ENCODE data around the gene OR52E6. TPM values are rescaled to one million over a fixed set of nuclear protein-coding genes. Genes with fewer than 3 reads are reported as not detected.

The OR52E6 gene
- total and polyA plus RNA-seq, 2 of the 13 experiments (the other 11 are each of a cell fraction or from before 2014, with no cell fraction given): not detected

DNA sequence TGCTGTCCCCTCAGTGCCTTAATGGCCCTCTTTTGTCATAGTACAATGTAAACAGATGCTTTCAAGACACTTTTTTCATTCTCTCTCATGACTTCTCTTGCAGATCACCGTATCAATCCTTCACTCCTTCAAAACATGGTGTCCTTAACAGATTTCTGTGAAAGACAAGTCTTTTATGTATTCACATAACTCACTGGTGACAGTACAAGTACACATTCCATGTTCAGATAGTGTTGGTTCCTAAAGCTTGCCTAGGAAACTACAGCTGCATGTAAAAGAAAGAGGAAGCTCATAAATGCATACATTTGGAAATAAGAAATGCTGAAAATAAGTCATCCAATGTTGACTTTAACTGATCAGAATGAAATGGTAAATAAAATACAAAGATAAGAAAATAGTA, 5.0 kb upstream of the OR52E6 start (continued):
- TF ChIP-seq, protein P1, sequence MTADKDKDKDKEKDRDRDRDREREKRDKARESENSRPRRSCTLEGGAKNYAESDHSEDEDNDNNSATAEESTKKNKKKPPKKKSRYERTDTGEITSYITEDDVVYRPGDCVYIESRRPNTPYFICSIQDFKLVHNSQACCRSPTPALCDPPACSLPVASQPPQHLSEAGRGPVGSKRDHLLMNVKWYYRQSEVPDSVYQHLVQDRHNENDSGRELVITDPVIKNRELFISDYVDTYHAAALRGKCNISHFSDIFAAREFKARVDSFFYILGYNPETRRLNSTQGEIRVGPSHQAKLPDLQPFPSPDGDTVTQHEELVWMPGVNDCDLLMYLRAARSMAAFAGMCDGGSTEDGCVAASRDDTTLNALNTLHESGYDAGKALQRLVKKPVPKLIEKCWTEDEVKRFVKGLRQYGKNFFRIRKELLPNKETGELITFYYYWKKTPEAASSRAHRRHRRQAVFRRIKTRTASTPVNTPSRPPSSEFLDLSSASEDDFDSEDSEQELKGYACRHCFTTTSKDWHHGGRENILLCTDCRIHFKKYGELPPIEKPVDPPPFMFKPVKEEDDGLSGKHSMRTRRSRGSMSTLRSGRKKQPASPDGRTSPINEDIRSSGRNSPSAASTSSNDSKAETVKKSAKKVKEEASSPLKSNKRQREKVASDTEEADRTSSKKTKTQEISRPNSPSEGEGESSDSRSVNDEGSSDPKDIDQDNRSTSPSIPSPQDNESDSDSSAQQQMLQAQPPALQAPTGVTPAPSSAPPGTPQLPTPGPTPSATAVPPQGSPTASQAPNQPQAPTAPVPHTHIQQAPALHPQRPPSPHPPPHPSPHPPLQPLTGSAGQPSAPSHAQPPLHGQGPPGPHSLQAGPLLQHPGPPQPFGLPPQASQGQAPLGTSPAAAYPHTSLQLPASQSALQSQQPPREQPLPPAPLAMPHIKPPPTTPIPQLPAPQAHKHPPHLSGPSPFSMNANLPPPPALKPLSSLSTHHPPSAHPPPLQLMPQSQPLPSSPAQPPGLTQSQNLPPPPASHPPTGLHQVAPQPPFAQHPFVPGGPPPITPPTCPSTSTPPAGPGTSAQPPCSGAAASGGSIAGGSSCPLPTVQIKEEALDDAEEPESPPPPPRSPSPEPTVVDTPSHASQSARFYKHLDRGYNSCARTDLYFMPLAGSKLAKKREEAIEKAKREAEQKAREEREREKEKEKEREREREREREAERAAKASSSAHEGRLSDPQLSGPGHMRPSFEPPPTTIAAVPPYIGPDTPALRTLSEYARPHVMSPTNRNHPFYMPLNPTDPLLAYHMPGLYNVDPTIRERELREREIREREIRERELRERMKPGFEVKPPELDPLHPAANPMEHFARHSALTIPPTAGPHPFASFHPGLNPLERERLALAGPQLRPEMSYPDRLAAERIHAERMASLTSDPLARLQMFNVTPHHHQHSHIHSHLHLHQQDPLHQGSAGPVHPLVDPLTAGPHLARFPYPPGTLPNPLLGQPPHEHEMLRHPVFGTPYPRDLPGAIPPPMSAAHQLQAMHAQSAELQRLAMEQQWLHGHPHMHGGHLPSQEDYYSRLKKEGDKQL (CRISPR knock-in tag; IDR thresholded peaks at IDR 0.05; ENCODE audit: low read depth): no peak
- TF ChIP-seq JDP2 (CRISPR knock-in tag; IDR thresholded peaks at IDR 0.05; ENCODE audit: borderline replicate concordance) (no peak), TBX3 (IDR thresholded peaks at IDR 0.05; ENCODE audit: borderline replicate concordance) (no peak), PATZ1 (CRISPR knock-in tag; IDR thresholded peaks at IDR 0.05) (no peak)

DNA sequence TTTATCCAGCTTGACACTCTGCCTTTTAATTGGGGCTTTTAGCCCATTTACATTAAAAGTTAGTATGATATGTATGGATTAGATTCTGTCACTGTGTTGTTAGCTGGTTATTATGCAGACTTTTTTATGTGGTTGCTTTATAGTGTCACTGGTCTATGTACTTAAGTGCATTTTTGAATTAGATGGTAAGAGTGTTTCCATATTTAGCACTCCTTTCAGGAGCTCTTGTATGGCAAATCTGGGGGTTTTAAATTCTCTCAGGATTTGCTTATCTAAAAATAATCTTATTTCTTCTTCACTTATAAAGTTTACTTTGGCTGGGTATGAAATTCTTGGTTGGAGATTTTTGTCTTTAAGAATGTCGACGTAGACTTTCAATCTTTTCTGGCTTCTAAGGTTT, 4.0 kb downstream of the OR52E6 start:
- POLR2A ChIA-PET: no interaction called here
- Histone ChIP-seq H4K20me1 (ENCODE audit: insufficient read depth, low read length) (no peaks in the 10 kb centered on the region), H3K4me2 (ENCODE audit: low read depth, low read length) (no peak overlapping the region), H2AFZ (ENCODE audit: low read length) (no peak overlapping the region), H3K4me3 (replicated peaks in 1 of 3; ENCODE audit: insufficient read depth in 1 of 3, low read depth in 2 of 3, low read length in 3 of 3) (no peak overlapping the region), H3K9me3 (ENCODE audit: low read length) (no peaks in the 10 kb centered on the region), H3K79me2 (ENCODE audit: insufficient read depth, low read length) (no peaks in the 10 kb centered on the region), H3K27ac (ENCODE audit: extremely low read length, insufficient read depth, low read length) (no peak overlapping the region), H3K27me3 (ENCODE audit: control insufficient read depth in 1 of 2, insufficient read depth in 2 of 2, low read length in 2 of 2) (no peaks in the 10 kb centered on the region), H3K36me3 (replicated peaks in 1 of 2; ENCODE audit: control insufficient read depth in 1 of 2, insufficient read depth in 2 of 2, low read length in 2 of 2) (no peaks in the 10 kb centered on the region), H3K4me1 (ENCODE audit: insufficient read depth, low read length) (no peaks in the 10 kb centered on the region), H3K9ac (ENCODE audit: insufficient read depth, low read depth, low read length) (no peak overlapping the region)
- in situ Hi-C loops (cut with HindIII; ENCODE audit: extremely low pct_ligation_motif_present, low pct_unique_long_range_greater_than_20kb): no loop called here
- TF ChIP-seq ZNF614 (CRISPR knock-in tag; IDR thresholded peaks at IDR 0.05; ENCODE audit: borderline replicate concordance) (no peak), THYN1 (CRISPR knock-in tag; IDR thresholded peaks at IDR 0.05; ENCODE audit: borderline replicate concordance, low read depth) (no peak), RFXANK (CRISPR knock-in tag; IDR thresholded peaks at IDR 0.05) (no peak), ZBTB8A (CRISPR knock-in tag; IDR thresholded peaks at IDR 0.05; ENCODE audit: borderline replicate concordance, low read depth) (no peak), RBM39 (IDR thresholded peaks at IDR 0.05; ENCODE audit: low read depth, low read length, poor library complexity, severe bottlenecking) (no peak), MED8 (CRISPR knock-in tag; IDR thresholded peaks at IDR 0.05; ENCODE audit: insufficient replicate concordance) (no peak), SP2 (CRISPR knock-in tag; IDR thresholded peaks at IDR 0.05) (no peak), TCF7 (IDR thresholded peaks at IDR 0.05; ENCODE audit: low read depth) (no peak), PITX1 (CRISPR knock-in tag; IDR thresholded peaks at IDR 0.05) (no peak), FOXA3 (CRISPR knock-in tag; IDR thresholded peaks at IDR 0.05) (no peak)
- TF ChIP-seq, protein P2, sequence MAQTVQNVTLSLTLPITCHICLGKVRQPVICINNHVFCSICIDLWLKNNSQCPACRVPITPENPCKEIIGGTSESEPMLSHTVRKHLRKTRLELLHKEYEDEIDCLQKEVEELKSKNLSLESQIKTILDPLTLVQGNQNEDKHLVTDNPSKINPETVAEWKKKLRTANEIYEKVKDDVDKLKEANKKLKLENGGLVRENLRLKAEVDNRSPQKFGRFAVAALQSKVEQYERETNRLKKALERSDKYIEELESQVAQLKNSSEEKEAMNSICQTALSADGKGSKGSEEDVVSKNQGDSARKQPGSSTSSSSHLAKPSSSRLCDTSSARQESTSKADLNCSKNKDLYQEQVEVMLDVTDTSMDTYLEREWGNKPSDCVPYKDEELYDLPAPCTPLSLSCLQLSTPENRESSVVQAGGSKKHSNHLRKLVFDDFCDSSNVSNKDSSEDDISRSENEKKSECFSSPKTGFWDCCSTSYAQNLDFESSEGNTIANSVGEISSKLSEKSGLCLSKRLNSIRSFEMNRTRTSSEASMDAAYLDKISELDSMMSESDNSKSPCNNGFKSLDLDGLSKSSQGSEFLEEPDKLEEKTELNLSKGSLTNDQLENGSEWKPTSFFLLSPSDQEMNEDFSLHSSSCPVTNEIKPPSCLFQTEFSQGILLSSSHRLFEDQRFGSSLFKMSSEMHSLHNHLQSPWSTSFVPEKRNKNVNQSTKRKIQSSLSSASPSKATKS (CRISPR knock-in tag; IDR thresholded peaks at IDR 0.05): no peak
- intact Hi-C loops (cut with micrococcal nuclease; ENCODE audit: unreplicated experiment): no loop called here
- no TSS peak for BruUV-seq (replicated peaks)
- CTCF ChIA-PET (ENCODE audit: low intra/inter-chr PET ratio, low total read pairs): no interaction called here
- no peak for DNase-seq (ENCODE audit: low spot score)
- no peak for FAIRE-seq
- ATAC-seq: no peak
- WGBS (ENCODE audit: low lambda C conversion rate): 27% methylated on average over 2 of the region's 2 CpGs
